ENCODE results near the gene TRIM23.

DNA sequence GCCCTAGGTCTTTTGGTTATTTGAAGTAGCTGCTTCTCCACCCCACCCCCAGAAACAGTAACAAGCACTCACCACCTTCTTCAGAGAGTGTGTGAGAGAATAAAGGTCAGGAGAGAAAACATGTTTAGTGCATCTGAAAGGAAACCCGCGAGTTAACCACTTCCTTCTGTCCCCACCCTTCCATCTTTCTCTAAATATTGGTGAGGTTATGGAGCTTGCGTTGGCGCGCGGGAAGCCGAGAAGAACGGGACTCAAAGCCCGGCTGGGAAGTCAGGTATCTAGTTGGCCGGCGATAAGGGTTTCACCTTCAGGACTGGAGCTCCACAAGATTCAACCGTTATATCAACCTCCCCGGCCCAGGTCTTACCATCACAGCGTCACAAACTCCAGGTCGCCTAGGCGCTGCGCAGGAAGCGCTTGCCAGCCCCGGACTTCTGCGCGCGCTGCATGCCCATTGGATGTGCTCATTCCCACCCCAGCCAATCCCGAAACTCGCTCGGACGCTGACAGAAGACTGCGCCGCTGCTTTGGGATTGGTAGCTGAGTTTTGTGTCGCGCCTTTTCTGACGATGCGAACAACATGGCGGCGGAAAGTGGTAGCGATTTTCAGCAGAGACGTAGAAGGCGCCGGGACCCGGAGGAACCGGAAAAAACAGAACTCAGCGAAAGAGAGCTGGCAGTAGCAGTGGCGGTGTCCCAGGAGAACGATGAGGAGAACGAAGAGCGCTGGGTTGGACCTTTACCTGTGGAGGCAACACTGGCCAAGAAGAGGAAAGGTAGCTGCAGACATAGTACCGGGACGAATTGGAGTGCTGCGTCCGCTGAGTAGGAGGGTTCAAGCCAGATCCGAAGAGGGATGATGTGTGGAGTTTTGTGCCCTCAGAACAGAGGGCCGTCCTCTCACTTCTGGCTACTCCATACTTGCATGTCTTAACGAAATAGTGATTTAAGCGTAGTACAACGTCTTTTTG, 61.1 kb downstream of the TRIM23 start, which contains the start of the genes CENPK and PPWD1:
- peak; percentile 98 for TF ChIP-seq POLR2A (IDR thresholded peaks at IDR 0.05; ENCODE audit: low read length)
- TF ChIP-seq GATA1 (IDR thresholded peaks at IDR 0.05; ENCODE audit: low read depth, low read length): no peak
